Panc1 (cell line): ENCODE measurements around the gene SLC25A36. TPM values are rescaled to one million over a fixed set of nuclear protein-coding genes. Genes with fewer than 3 reads are reported as not detected.
A peak's percentile ranks its signal among the peaks of the same experiment; 100 is the strongest.

Source experiments
- ATAC-seq: fragments of 200-7000 bp; cut with Tn5 transposase; 2 replicates; pipeline ENCODE4 v1.9.1; 2020; ENCODE audit warnings: mild to moderate bottlenecking, moderate library complexity
- BruUV-seq: library from RNA; stranded (reverse); fragments of 400-500 nt; replicated peaks from 2 replicates; lab custom pipeline; 2021; lab: Mats Ljungman, UMichigan
- CTCF ChIA-PET: fragments of 300-600 bp; sonication (Branson Sonifier 250); formaldehyde crosslinking; loops from one replicate; lab custom pipeline; 2022; ENCODE audit warnings: antibody characterized with exemption; lab: Charles Lee
- POLR2A ChIA-PET: fragments of 300-600 bp; sonication (Branson Sonifier 250); formaldehyde crosslinking; loops from one replicate; lab custom pipeline; 2022; ENCODE audit warnings: antibody characterized with exemption; lab: Charles Lee
- DNase-seq: peaks from one replicate; pipeline ENCODE4 v3.0.0-alpha.2; 2010; ENCODE audit warnings: low read depth, low spot score
- H3K27ac ChIP-seq: 2 replicates; pipeline ENCODE4 v1.5.1; 2011; ENCODE audit warnings: mild to moderate bottlenecking, low read length, inconsistent platforms
- H3K27me3 ChIP-seq: fragments of 200-500 bp; sonication (Bioruptor generic); 2 replicates; pipeline ENCODE4 v1.6.0; 2014; ENCODE audit warnings: low read length, inconsistent platforms; ENCODE audit not compliant: control insufficient read depth, insufficient read depth
- H3K36me3 ChIP-seq: fragments of 200-500 bp; sonication (Bioruptor generic); 2 replicates; pipeline ENCODE4 v1.5.1; 2014; ENCODE audit warnings: inconsistent platforms, mild to moderate bottlenecking, low read length, moderate library complexity; ENCODE audit not compliant: control insufficient read depth, insufficient read depth
- H3K4me1 ChIP-seq: 2 replicates; pipeline ENCODE4 v1.5.1; 2011; ENCODE audit warnings: inconsistent platforms, mild to moderate bottlenecking, low read length, moderate library complexity; ENCODE audit not compliant: control insufficient read depth, insufficient read depth
- H3K4me3 ChIP-seq, 2 experiments: 2 replicates each; pipeline ENCODE4 v1.5.1; 2011 to 2012; ENCODE audit warnings: low read depth in 2 of 2, low read length in 2 of 2, mild to moderate bottlenecking in 2 of 2, inconsistent platforms in 1 of 2, moderate library complexity in 1 of 2
- H3K9me3 ChIP-seq: fragments of 200-500 bp; sonication (Bioruptor generic); 2 replicates; pipeline ENCODE4 v1.5.1; 2014; ENCODE audit warnings: low read depth, mild to moderate bottlenecking, inconsistent platforms, low read length, moderate library complexity; ENCODE audit not compliant: control insufficient read depth, insufficient read depth
- CTCF ChIP-seq: fragments of 450-650 bp; IDR thresholded peaks from 2 replicates; pipeline ENCODE4 v1.5.1; 2017; ENCODE audit warnings: mild to moderate bottlenecking
- POLR2AphosphoS5 ChIP-seq: IDR thresholded peaks from 2 replicates; pipeline ENCODE4 v1.6.1; 2012; ENCODE audit warnings: mild to moderate bottlenecking, low read depth, low read length, moderate library complexity
- REST ChIP-seq, 2 experiments: IDR thresholded peaks; 2 replicates each; pipeline ENCODE4 v1.6.1; 2011 to 2012; ENCODE audit warnings: low read depth in 2 of 2, control low read depth in 1 of 2, low read length in 1 of 2, mild to moderate bottlenecking in 1 of 2, moderate library complexity in 1 of 2; ENCODE audit not compliant: insufficient read depth in 1 of 2
- SIN3A ChIP-seq: IDR thresholded peaks from 2 replicates; pipeline ENCODE4 v1.6.1; 2012; ENCODE audit warnings: low read depth, mild to moderate bottlenecking, low read length, moderate library complexity, borderline replicate concordance; ENCODE audit not compliant: insufficient read depth
- TCF7L2 ChIP-seq: IDR thresholded peaks from 2 replicates; pipeline ENCODE4 v1.6.1; 2011; ENCODE audit warnings: mild to moderate bottlenecking, low read depth, low read length, inconsistent platforms
- in situ Hi-C: cut with HindIII; loops from 2 replicates; pipeline ENCODE4 v1.10.0; 2016; ENCODE audit warnings: low sequenced_read_pairs, low pct_unique_long_range_greater_than_20kb
- intact Hi-C: fragments of 100-400 bp; cut with micrococcal nuclease; formaldehyde crosslinking; loops from one replicate; pipeline ENCODE4 v1.10.0; 2022; ENCODE audit not compliant: unreplicated experiment
- total RNA-seq: library from RNA; stranded (reverse); gene quantifications from one replicate; pipeline ENCODE4 v1.2.1, GENCODE V29; 2021; ENCODE audit not compliant: unreplicated experiment

SLC25A36 gene
- total RNA-seq, 1 experiment from 2014 or later: 69.5 TPM

GRCh38 chr3:141000686-141001085 lies 59.0 kb downstream of the SLC25A36 start:
- CTCF ChIA-PET: interaction anchor here (0.5 to 1.8 kb wide), 5 partner anchors 105 to 223 kb away, joined by 3 to 18 read pairs (median 5); no protein-coding TSS in a partner anchor

GRCh38 chr3:141006344-141006743 lies 64.7 kb downstream of the SLC25A36 start:
- Histone ChIP-seq H3K4me3 (no peak overlapping the region), H3K9me3 (no peaks in the 10 kb centered on the region), H3K4me1 (no peaks in the 10 kb centered on the region), H3K27ac (no peak overlapping the region), H3K27me3 (no peaks in the 10 kb centered on the region; the same call in 1 of the 2 replicates), H3K36me3 (no peaks in the 10 kb centered on the region)
- POLR2A ChIA-PET: no interaction called here
- DNase-seq (no peak), ATAC-seq (no peak)
- BruUV-seq: no TSS peak
- intact Hi-C loops (no loop called here), in situ Hi-C loops (no loop called here)
- no peak for TF ChIP-seq TCF7L2
- no peak for TF ChIP-seq REST (IDR thresholded peaks at IDR 0.05; ENCODE audit: insufficient read depth in 1 of 2, low read depth in 2 of 2, low read length in 1 of 2)
- no peak for TF ChIP-seq POLR2AphosphoS5
- no peak for TF ChIP-seq CTCF
- TF ChIP-seq SIN3A: no peak
- CTCF ChIA-PET: no interaction called here

More at GRCh38 chr3:141000686-141001085, 59.0 kb downstream of the SLC25A36 start:
- ATAC-seq (peak; percentile 47), DNase-seq (no peak)
- no peaks in the 10 kb centered on the region; the same call in 1 of the 2 replicates for H3K27me3 ChIP-seq
- TF ChIP-seq POLR2AphosphoS5 (no peak), REST (IDR thresholded peaks at IDR 0.05; ENCODE audit: insufficient read depth in 1 of 2, low read depth in 2 of 2, low read length in 1 of 2) (no peak), SIN3A (no peak), CTCF (no peak), TCF7L2 (no peak)
- no peak overlapping the region for H3K4me3 ChIP-seq
- H3K9me3 ChIP-seq: no peaks in the 10 kb centered on the region
- intact Hi-C loops: loop anchor here (1.0 kb wide), 1 partner anchor 192 kb away; no protein-coding TSS in a partner anchor
- H3K4me1 ChIP-seq: no peaks in the 10 kb centered on the region
- POLR2A ChIA-PET: no interaction called here
- BruUV-seq: no TSS peak
- no peak overlapping the region for H3K27ac ChIP-seq
- in situ Hi-C loops: no loop called here
- H3K36me3 ChIP-seq: no peaks in the 10 kb centered on the region
